ENCODE measurements around the gene RBMS1.

DNA sequence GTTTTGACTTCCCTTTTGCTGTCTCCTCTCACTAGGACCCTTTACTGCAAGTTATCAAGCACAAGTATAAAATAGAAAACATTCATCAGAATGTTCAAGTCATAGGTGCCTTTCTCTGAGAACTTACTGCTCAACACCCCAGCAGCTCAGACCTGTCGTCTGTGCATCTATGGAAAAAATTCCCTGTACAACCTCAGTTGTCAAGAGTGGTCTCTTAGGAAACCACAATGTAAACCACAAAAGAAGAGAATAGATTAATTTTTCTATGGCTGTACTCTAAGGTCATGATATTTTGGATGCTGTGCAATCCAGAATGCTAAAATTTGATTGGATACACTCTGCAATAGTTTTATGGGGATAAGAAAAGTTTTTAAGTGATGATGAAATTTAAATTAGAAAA is 84.1 kb downstream of the RBMS1 start:
- TF ChIP-seq, protein P1, sequence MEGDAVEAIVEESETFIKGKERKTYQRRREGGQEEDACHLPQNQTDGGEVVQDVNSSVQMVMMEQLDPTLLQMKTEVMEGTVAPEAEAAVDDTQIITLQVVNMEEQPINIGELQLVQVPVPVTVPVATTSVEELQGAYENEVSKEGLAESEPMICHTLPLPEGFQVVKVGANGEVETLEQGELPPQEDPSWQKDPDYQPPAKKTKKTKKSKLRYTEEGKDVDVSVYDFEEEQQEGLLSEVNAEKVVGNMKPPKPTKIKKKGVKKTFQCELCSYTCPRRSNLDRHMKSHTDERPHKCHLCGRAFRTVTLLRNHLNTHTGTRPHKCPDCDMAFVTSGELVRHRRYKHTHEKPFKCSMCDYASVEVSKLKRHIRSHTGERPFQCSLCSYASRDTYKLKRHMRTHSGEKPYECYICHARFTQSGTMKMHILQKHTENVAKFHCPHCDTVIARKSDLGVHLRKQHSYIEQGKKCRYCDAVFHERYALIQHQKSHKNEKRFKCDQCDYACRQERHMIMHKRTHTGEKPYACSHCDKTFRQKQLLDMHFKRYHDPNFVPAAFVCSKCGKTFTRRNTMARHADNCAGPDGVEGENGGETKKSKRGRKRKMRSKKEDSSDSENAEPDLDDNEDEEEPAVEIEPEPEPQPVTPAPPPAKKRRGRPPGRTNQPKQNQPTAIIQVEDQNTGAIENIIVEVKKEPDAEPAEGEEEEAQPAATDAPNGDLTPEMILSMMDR (IDR thresholded peaks at IDR 0.05): no peak
- TF ChIP-seq POLR2A (IDR thresholded peaks at IDR 0.05): no peak

Measured in lower leg skin (tissue), 3 donors.